ENCODE results near the gene CHST8. TPM values are rescaled to one million over a fixed set of nuclear protein-coding genes. Genes with fewer than 3 reads are reported as not detected.

Gene CHST8
- polyA plus RNA-seq, 3 donors, result not detected

DNA sequence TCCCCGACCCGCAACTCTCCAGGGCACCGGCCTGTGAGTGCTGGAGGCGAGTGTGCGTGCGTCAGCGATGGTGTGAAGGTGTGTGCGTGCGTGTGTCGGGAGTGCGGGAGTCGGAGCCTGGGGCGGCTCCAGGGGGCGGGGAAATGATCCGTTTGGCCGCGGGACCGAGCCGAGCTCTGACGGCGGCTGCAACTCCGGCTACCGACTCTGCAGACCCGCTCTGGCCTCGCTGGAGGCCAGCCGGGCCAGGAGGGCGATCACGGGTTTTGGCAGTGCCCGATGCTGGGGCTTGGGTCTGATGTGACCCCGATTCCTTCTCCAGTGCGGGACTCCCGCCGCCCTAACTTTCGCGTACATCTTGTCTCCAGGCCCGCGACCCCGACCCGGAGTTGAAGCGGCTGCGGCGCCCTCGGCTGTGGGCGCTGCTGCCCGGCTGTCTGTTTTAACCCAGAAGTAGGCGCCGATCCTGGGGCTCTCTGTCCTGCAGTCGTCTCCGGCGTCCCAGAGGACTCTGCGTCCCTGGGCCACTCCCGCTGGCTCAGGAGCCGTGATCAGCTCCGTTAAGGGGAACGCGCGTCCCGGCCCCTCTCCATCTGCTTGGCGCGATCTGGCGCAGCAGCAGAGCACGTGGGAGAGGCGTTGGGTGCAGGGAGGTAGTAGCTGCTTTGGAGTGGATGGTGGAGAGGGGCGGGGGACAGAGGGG, 1.2 kb downstream of the CHST8 start:
- 3% methylated on average over 54 of the region's 64 CpGs for WGBS (ENCODE audit: insufficient coverage)
- Histone ChIP-seq H3K4me1 (ENCODE audit: control insufficient read depth in 1 of 2, insufficient read depth in 2 of 2, low read length in 2 of 2) (no peaks in the 10 kb centered on the region), H3K9ac (ENCODE audit: insufficient read depth, low read length, poor library complexity, severe bottlenecking) (no peak overlapping the region), H3K27ac (ENCODE audit: low read depth in 1 of 2, low read length in 2 of 2) (no peak overlapping the region), H3K9me3 (replicated peaks in 1 of 2; ENCODE audit: control insufficient read depth in 1 of 2, insufficient read depth in 1 of 2, low read length in 2 of 2) (no peaks in the 10 kb centered on the region), H3K4me3 (replicated peaks in 1 of 3; ENCODE audit: low read depth in 2 of 3, low read length in 3 of 3) (no peak overlapping the region), H2AFZ (ENCODE audit: insufficient read depth, low read depth, low read length, poor library complexity, severe bottlenecking) (no peak overlapping the region), H3K4me2 (replicated peaks; ENCODE audit: extremely low read depth, low read length, poor library complexity, severe bottlenecking) (no peak overlapping the region), H3K79me2 (ENCODE audit: insufficient read depth, low read length) (no peaks in the 10 kb centered on the region), H4K20me1 (ENCODE audit: insufficient read depth, low read length) (no peaks in the 10 kb centered on the region), H3K36me3 (replicated peaks in 1 of 2; ENCODE audit: control insufficient read depth in 1 of 2, insufficient read depth in 2 of 2, low read length in 2 of 2) (no peaks in the 10 kb centered on the region), H3K27me3 (ENCODE audit: control insufficient read depth in 2 of 2, insufficient read depth in 2 of 2, low read length in 2 of 2) (peaks cover 19 to 58% of the 10 kb centered on the region in 2 donors)
- H3K4me3 Mint-ChIP-seq, result peak overlapping the region in 1 of 2 donors; percentile 80
- no peaks in the 10 kb centered on the region for H3K36me3 Mint-ChIP-seq
- peaks cover 1 to 5% (median 3%) of the 10 kb centered on the region in 7 donors for H3K9me3 Mint-ChIP-seq
- TF ChIP-seq, protein P1, sequence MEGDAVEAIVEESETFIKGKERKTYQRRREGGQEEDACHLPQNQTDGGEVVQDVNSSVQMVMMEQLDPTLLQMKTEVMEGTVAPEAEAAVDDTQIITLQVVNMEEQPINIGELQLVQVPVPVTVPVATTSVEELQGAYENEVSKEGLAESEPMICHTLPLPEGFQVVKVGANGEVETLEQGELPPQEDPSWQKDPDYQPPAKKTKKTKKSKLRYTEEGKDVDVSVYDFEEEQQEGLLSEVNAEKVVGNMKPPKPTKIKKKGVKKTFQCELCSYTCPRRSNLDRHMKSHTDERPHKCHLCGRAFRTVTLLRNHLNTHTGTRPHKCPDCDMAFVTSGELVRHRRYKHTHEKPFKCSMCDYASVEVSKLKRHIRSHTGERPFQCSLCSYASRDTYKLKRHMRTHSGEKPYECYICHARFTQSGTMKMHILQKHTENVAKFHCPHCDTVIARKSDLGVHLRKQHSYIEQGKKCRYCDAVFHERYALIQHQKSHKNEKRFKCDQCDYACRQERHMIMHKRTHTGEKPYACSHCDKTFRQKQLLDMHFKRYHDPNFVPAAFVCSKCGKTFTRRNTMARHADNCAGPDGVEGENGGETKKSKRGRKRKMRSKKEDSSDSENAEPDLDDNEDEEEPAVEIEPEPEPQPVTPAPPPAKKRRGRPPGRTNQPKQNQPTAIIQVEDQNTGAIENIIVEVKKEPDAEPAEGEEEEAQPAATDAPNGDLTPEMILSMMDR (IDR thresholded peaks at IDR 0.05), result no peak
- peaks cover 57 to 78% (median 60%) of the 10 kb centered on the region in 3 donors for H3K27me3 Mint-ChIP-seq (ENCODE audit: low read depth in 3 of 3)
- no peaks in the 10 kb centered on the region for H3K4me1 Mint-ChIP-seq
- no peak for DNase-seq
- no peak overlapping the region for H3K27ac Mint-ChIP-seq
- intact Hi-C loops (cut with micrococcal nuclease), result no loop called here

DNA sequence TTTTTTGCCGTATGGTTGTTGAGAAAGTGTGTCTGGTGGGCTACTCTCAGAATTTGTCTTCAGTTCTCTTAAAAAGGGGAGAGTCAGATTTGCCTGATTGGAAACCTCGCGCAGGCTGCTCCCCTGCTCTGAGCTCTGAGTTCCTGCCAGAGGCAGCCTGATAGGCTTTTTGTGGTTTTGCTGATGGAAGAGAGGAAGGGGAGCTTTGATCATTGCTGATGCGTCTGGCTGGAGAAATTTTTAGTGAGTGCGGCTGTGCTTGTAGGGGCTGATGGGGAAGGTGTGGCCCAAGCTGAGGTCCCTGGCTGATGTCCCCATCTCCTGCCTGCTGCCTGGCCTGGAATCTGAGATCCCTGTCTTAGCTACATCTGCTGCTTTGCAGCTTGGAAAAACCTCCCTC, 2.8 kb downstream of the CHST8 start:
- H3K4me1 Mint-ChIP-seq, result no peaks in the 10 kb centered on the region
- Histone ChIP-seq H3K9ac (ENCODE audit: insufficient read depth, low read length, poor library complexity, severe bottlenecking) (no peak overlapping the region), H3K4me2 (replicated peaks; ENCODE audit: extremely low read depth, low read length, poor library complexity, severe bottlenecking) (no peak overlapping the region), H3K4me3 (replicated peaks in 1 of 3; ENCODE audit: low read depth in 2 of 3, low read length in 3 of 3) (no peak overlapping the region), H3K4me1 (ENCODE audit: control insufficient read depth in 1 of 2, insufficient read depth in 2 of 2, low read length in 2 of 2) (no peaks in the 10 kb centered on the region), H3K27ac (ENCODE audit: low read depth in 1 of 2, low read length in 2 of 2) (no peak overlapping the region), H3K27me3 (ENCODE audit: control insufficient read depth in 2 of 2, insufficient read depth in 2 of 2, low read length in 2 of 2) (peaks cover 19 to 50% of the 10 kb centered on the region in 2 donors), H3K79me2 (ENCODE audit: insufficient read depth, low read length) (no peaks in the 10 kb centered on the region), H3K36me3 (replicated peaks in 1 of 2; ENCODE audit: control insufficient read depth in 1 of 2, insufficient read depth in 2 of 2, low read length in 2 of 2) (no peaks in the 10 kb centered on the region), H3K9me3 (replicated peaks in 1 of 2; ENCODE audit: control insufficient read depth in 1 of 2, insufficient read depth in 1 of 2, low read length in 2 of 2) (no peaks in the 10 kb centered on the region), H4K20me1 (ENCODE audit: insufficient read depth, low read length) (no peaks in the 10 kb centered on the region), H2AFZ (ENCODE audit: insufficient read depth, low read depth, low read length, poor library complexity, severe bottlenecking) (no peak overlapping the region)
- H3K9me3 Mint-ChIP-seq, result peaks cover 0 to 4% (median 2%) of the 10 kb centered on the region in 7 donors
- no peak for DNase-seq
- H3K27me3 Mint-ChIP-seq (ENCODE audit: low read depth in 3 of 3), result peaks cover 53 to 76% (median 61%) of the 10 kb centered on the region in 3 donors
- no peak overlapping the region for H3K27ac Mint-ChIP-seq
- TF ChIP-seq, protein P1 (IDR thresholded peaks at IDR 0.05), result no peak
- H3K4me3 Mint-ChIP-seq, result peak overlapping the region in 1 of 2 donors; percentile 43
- H3K36me3 Mint-ChIP-seq, result no peaks in the 10 kb centered on the region
- WGBS (ENCODE audit: insufficient coverage), result 13% methylated on average over 5 of the region's 5 CpGs
- intact Hi-C loops (cut with micrococcal nuclease), result no loop called here

All from CD14-positive monocyte (primary cell).